CD4-positive, alpha-beta T cell treated with Interleukin-10 for 1 hour (primary cell): ENCODE measurements around the gene JAKMIP1.

Experiments
- DNase-seq: peaks from one replicate; pipeline ENCODE4 v3.0.0-alpha.2; 2020

The JAKMIP1 gene

DNA sequence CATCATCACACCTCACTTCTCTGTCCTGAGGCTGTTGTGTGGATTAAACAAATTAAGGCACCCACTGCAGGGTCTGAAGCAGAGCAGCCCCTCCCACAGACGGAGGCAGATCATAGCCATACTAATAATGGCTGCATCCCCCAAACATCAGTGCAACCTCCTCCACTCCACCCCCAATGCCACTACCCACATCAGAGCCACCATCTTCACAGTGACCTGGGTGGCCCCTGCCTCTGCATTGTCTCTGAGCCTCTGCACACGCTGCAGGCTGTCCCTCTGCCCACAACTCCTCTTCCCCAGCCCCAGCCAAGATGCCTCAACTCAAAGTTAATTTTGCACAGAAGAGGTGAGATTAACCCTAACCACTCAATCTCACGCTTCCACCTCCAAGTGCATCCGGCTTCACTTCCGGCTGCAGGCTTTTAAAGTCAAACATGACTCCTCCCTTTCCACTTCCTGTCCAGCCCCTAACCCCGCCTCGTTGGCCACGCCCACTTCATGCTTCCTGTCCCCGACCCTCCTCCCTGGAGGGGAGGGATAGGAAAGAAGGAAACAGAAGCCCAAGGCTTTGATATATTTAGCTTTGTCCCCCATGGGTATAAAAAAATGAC is 22.7 kb downstream of the JAKMIP1 start:
- peak; percentile 80 for DNase-seq

DNA sequence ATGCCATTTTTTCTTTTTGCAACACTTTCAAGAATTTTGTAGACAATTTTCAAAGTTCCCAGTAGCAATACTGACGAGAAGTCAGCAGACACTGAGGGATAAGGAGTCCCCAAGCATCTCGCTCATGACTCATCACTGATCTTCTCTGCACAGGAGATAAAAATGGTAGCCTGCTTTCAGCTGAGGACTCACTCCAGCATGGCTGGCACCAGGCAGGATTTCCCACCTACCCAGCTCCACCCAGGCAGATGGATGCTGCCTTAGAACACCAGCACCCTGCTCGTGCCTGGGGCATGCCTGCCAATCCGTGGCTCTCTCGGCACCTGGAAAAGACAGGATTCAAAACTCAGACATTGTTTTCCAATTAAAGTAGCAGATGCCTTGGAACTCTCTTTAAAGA is 24.9 kb downstream of the JAKMIP1 start:
- no peak for DNase-seq

- DNase-seq: no peak
Measured at GRCh38 chr4:6172927-6173200, 27.5 kb downstream of the JAKMIP1 start.

GRCh38 chr4:6172093-6172926 is 28.0 kb downstream of the JAKMIP1 start:
- peak; percentile 53 for DNase-seq

DNA sequence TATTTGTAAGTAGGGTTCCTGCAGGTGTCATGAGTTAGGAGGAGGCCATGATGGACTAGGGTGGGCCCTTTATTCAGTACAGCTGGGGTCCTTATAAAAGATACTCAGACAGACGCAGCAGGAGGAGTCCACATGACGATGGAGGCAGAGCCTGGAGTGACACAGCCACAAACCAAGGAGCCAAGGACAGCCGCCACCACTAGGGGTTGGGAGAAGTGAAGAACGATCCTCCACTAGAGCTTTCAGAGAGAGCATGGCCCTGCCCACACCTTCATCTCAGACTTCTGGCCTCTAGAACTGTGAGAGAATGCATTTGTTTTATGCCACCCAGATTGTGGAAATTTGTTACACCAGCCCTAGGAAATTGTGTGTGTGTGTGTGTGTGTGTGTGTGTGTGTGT is 31.1 kb downstream of the JAKMIP1 start:
- no peak for DNase-seq

DNA sequence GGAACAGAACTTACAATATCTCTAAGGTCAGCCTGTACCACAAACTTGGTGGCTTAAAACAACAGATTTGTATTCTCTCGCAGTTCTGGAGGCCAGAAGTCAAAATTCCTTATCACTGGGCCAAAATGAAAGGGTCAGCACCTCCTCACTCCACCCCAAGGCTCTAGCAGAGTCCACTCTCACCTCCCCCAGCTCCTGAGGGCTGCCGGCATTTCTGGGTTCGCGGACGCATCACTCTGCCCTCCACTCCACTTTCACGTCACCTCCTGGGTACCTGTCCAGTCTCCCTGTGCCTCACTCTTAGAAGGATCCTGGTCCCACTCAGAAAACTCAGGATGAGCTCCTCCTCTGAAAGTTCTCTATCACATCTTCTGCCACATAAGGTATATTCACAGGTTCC is 34.6 kb downstream of the JAKMIP1 start:
- no peak for DNase-seq

GRCh38 chr4:6162885-6163284 is 37.5 kb downstream of the JAKMIP1 start:
- no peak for DNase-seq

DNA sequence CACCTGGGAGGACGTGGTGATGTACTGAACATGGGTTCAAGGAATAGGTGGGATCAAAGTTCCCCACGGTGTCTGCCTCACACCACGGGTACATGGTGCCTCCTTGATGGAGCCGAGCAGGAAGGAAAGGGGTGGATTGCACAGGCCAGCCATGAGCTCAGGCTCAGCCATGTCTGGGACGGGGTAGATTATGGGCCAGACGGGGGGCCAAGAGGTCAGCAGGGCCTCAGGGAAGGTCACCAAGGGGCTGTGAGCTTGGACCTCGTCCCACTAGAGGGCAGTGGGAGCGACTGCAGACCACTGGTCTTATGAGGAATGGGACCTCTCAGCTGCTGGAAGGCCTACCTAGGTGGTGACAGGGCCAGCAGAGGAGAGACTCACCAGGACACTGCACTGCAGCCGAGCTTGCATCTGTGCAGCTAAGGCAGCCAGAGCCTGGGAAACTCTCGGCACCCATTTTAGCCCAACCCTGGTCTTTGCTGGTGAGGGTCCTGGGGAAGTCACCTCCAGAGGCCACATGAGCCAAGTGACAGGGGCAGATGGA is 38.4 kb downstream of the JAKMIP1 start:
- DNase-seq: no peak

DNA sequence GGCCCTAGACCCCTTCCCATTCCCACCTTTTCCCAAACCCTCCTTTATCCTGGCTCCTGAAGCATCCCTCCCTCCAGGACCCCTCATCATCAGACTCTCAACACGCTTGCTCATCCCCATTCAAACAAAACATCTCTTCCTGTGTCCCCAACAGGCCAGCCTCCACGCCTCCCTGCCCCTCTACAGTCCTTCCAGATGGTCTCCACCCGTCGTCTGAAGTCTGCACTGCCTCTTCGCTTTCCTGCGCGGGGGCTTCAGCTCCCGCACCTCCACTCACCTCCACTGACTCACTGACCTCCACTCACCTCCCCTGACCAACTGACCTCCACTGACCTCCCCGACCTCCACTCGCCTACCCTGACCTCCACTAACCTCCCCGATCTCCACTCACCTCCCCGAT is 39.8 kb downstream of the JAKMIP1 start:
- DNase-seq: no peak

DNA sequence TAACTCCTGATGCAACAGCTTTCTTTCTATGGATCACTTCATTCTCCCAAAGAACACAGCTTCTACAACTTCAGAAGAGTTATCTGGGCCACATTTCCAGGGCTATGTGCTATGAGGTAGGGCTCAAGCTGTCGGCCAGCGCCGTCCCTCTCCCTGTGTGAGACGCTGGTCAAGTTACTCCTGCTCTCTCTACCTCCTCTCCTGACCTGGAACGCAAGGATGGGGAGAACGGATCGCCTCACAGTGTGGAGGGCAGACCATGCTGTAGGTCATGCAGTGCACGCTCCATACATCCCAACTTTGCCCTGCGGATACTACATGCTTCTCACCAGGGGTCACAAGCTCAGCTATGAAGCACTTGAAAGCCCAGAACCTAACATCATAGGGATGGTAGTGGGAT is 42.4 kb downstream of the JAKMIP1 start:
- no peak for DNase-seq

DNA sequence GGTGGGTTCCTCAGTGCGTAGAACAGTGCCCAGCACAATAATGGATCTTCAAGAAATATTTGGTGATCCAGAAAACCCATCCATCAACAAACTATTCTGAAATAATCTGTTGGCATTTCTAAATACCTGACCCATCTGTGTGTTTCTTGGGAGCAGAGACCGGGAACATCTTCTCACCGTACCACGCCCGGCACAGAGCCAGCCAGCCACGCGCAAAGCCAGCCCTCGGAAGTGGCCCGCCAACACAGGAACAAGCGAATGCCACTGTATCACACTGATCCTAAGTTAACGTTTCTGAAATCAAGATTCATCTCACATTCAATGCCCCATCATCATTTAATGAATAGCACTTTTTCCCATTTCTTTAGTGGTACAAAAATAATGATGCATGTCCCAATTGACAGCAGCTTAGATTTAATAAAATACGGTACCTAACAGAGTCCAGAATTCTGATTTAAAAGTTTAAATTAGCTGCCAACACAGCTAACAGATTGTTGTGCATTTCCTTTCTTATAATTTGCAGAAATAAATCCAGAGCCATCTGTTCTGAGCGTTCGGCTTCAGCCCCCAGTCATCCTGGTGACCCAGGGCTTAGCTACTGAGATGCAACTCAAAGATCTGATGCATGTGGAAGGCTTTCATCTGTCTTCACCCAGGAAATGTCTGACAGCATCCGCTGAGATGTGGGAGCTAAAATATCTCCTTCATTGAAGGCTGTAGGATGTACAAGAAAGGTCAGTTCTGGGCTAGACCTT is 44.2 kb downstream of the JAKMIP1 start:
- no peak for DNase-seq

DNA sequence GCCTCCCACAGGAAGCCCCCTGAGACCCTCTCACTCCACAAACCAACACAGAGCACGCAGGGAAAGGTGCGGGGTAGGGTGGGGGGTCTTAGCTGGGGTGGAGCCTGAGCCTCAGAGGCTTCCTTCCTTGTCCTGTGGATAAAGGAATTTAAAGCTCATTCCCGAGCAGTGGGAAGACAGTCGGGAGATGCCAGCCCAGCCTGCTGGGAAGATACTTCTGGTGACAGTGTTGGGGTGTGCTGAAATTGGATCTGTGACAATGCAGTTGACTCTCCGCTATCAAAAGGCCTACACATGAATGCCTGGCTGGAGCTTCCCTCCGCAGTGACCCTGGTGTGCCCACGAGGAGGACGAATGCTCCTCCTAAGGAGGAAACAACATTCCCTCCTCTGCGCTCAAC is 45.5 kb downstream of the JAKMIP1 start:
- no peak for DNase-seq

DNA sequence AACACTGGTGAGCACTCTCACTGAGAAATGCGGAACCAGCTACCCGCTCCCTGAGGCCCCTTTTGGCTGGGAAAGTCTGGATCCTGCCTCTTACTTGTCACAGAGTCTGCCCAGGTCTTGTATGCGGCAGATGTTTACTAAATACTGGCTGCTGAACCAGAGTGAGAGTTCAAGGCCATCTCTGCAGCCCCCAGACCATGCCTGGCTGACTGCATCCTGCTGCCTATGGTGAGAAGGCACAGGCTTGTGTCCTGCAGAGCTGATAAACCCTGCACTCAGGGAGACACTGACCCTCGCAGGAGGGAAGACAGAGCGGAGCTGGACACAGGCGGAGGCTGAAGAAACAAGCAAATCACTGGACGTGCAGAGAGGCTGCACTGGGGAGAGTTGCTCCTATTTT is 46.5 kb downstream of the JAKMIP1 start:
- DNase-seq: no peak

- peak; percentile 36 for DNase-seq
Measured at GRCh38 chr4:6152869-6153705, 47.3 kb downstream of the JAKMIP1 start.

GRCh38 chr4:6150046-6150735 is 50.2 kb downstream of the JAKMIP1 start:
- no peak for DNase-seq

DNA sequence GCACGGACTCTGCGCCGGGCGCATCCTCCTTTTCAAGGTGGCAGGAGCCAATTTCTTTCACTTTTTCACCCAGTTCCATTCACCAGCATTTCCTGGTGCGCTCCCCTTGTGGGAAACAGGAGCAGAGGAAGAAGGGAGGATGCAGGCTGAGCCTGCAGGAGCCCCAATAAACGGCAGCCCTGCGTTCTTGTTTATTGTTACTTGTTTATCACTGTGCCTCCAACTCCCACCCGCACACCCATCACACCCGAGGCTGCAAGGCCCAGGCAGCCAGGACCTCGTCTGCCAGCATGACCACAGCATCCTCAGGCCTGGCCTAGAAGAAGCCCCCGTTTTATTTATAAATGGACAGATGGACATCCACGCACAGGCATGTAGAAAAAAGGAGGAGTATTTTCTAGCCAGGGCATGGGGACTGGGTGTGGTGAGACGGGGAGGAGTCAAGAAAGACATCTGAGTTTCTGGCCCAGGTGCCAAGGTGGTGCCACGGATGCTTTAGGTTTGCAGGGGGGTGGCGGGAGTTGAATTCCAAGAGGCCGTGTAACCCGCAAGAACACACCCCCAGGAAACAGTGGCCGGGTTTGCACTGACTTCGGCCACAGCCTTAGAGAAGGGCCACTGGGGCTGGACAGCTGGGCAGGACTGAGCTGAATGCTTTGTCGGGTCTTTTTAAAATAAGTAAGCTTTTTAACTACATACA is 51.7 kb downstream of the JAKMIP1 start:
- DNase-seq: no peak

- DNase-seq: no peak
Measured at GRCh38 chr4:6147441-6147840, 52.9 kb downstream of the JAKMIP1 start.

DNA sequence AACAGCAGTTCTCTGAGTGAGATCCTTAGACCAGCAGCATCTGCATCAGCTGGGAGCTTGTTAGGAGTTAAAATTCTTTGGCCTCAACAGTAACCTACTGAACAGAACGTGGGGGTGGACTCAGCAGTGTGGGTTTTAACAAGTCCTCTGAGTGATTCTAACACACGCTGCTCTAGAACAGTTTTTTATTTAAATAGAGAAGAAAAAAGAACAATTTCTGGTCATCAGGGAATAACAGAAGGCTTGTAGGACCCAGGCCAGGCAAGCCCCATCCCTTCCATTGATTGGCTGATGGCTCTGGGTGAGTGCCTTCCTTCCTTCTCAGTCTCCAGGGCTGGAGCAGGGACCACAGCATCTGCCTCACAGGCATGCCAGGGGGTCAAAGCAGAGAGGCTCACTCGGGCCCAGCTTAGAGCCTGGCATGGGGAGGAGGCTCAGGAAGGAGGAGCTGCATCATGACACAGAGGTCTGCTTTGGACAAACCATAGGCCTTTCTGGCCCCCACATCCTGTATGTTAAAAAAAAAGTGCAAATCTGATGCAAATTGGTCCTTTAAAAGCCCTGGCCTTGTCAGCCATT is 56.7 kb downstream of the JAKMIP1 start:
- no peak for DNase-seq

GRCh38 chr4:6142935-6143602 is 57.3 kb downstream of the JAKMIP1 start:
- DNase-seq: no peak

DNA sequence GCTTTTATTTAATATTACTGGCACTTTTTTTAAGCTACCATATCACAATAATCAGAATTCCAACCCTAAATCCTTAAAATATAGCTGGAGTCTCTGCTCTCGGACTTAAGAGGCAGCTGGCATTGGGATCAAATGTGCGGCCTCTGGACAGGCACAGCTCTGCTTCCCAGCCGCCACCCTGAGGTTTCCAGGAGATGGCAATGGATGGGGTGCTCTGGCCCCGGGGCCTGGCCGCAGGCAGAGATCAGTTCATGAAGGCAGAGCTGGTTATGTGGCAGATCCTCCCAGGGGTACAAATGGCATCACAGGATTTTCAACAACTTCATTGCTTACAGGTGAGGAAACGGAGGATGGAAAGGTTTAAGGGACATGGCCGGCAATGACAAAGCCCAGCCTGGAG is 57.8 kb downstream of the JAKMIP1 start:
- no peak for DNase-seq

GRCh38 chr4:6141554-6141953 is 58.8 kb downstream of the JAKMIP1 start:
- no peak for DNase-seq
